Left ventricle myocardium inferior (tissue), 1 donor: ENCODE measurements around the gene NEDD4L. TPM values are rescaled to one million over a fixed set of nuclear protein-coding genes. Genes with fewer than 3 reads are reported as not detected.

Source experiments
- DNase-seq: peaks from one replicate; pipeline ENCODE4 v3.0.0-alpha.2; 2020
- H3K27ac ChIP-seq: fragments of 200-600 bp; replicated peaks from 2 replicates; pipeline ENCODE4 v1.8.0; 2021
- H3K27me3 ChIP-seq: fragments of 200-600 bp; 2 replicates; pipeline ENCODE4 v1.8.0; 2021; ENCODE audit warnings: low read depth
- H3K36me3 ChIP-seq: fragments of 200-600 bp; 2 replicates; pipeline ENCODE4 v1.8.0; 2021
- H3K4me1 ChIP-seq: fragments of 200-600 bp; 2 replicates; pipeline ENCODE4 v1.8.0; 2021
- H3K4me3 ChIP-seq: fragments of 200-600 bp; 2 replicates; pipeline ENCODE4 v1.8.0; 2021; ENCODE audit warnings: mild to moderate bottlenecking, moderate library complexity
- H3K9me3 ChIP-seq: fragments of 200-600 bp; replicated peaks from 2 replicates; pipeline ENCODE4 v1.8.0; 2021
- intact Hi-C: fragments of 100-400 bp; cut with micrococcal nuclease; formaldehyde crosslinking; loops from one replicate; pipeline ENCODE4 v1.11.0; 2022
- total RNA-seq: library from RNA; stranded (reverse); fragmentation: NEBNext Ultra II Directional; extraction: Animal tissue kit (Norgen Biotek cat#: 25700); gene quantifications from one replicate; pipeline ENCODE4 v1.2.1, GENCODE V29; 2021
- TF ChIP-seq, protein P1 (sequence below): fragments of 200-600 bp; IDR thresholded peaks from 2 replicates; pipeline ENCODE4 v1.8.0; 2021; ENCODE audit warnings: antibody characterized with exemption, mild to moderate bottlenecking, borderline replicate concordance
- donor health status: DM: no; HTN: yes; CAD: no; lungs with severe emphysema.

NEDD4L gene
- total RNA-seq, 1 donor from 2014 or later: 45.8 TPM

GRCh38 chr18:58177004-58177717 is 133.1 kb downstream of the NEDD4L start:
- Histone ChIP-seq H3K27ac (no peak overlapping the region), H3K36me3 (no peaks in the 10 kb centered on the region), H3K4me3 (no peak overlapping the region), H3K27me3 (no peaks in the 10 kb centered on the region), H3K9me3 (no peaks in the 10 kb centered on the region), H3K4me1 (peaks cover 5% of the 10 kb centered on the region)
- no peak for DNase-seq
- TF ChIP-seq, protein P1, sequence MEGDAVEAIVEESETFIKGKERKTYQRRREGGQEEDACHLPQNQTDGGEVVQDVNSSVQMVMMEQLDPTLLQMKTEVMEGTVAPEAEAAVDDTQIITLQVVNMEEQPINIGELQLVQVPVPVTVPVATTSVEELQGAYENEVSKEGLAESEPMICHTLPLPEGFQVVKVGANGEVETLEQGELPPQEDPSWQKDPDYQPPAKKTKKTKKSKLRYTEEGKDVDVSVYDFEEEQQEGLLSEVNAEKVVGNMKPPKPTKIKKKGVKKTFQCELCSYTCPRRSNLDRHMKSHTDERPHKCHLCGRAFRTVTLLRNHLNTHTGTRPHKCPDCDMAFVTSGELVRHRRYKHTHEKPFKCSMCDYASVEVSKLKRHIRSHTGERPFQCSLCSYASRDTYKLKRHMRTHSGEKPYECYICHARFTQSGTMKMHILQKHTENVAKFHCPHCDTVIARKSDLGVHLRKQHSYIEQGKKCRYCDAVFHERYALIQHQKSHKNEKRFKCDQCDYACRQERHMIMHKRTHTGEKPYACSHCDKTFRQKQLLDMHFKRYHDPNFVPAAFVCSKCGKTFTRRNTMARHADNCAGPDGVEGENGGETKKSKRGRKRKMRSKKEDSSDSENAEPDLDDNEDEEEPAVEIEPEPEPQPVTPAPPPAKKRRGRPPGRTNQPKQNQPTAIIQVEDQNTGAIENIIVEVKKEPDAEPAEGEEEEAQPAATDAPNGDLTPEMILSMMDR: no peak
- intact Hi-C loops: no loop called here

- H3K9me3 ChIP-seq: no peaks in the 10 kb centered on the region
- H3K36me3 ChIP-seq: no peaks in the 10 kb centered on the region
- H3K27me3 ChIP-seq: no peaks in the 10 kb centered on the region
- no peak overlapping the region for H3K4me3 ChIP-seq
- H3K4me1 ChIP-seq: peaks cover 5% of the 10 kb centered on the region
- TF ChIP-seq, protein P1: no peak
- no peak overlapping the region for H3K27ac ChIP-seq
- no peak for DNase-seq
- intact Hi-C loops: no loop called here
Measured at GRCh38 chr18:58177896-58178470, 134.0 kb downstream of the NEDD4L start.

DNA sequence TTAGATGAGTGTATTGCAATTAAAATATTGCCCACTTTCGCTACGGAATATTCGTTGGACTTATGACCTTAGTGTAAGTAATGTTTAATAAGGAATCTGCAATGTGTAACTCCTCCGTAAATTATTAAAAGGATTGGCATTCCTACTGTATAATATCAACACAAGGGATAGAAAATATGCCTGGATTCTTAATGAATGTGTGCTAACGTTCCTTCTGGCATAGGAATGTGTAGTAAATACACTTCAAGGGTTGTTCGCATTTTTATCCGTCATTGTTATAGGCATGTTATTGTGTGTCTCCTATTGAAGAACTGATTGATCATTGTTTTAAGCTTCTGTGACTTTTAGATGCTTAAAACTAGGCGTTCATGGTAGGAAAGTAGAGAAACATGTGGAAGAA is 134.5 kb downstream of the NEDD4L start:
- TF ChIP-seq, protein P1: no peak
- DNase-seq: no peak
- intact Hi-C loops: no loop called here
- H3K9me3 ChIP-seq: no peaks in the 10 kb centered on the region
- H3K4me3 ChIP-seq: no peak overlapping the region
- H3K36me3 ChIP-seq: no peaks in the 10 kb centered on the region
- H3K27me3 ChIP-seq: no peaks in the 10 kb centered on the region
- H3K4me1 ChIP-seq: peaks cover 5% of the 10 kb centered on the region
- no peak overlapping the region for H3K27ac ChIP-seq

DNA sequence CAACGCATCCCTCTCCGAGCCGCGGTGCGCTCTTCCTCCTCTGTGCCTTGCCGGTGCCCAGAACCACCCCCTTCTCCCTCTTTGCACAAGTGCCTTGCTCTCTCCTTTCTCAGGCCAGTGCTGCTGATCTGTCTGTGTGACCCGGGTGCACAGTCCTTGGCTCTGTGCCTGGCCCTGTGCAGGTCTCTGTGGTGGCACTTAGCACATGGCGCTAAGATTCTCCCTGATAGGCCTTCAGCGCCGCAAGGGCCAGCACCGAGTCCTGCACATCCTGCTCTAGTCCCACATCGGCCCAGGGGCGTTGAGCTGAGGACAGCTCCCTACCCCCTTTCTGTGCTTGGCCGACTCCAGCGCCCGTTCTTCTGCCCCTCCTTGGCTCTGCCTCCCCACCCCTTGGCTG is 136.1 kb downstream of the NEDD4L start:
- Histone ChIP-seq H3K4me3 (no peak overlapping the region), H3K27me3 (no peaks in the 10 kb centered on the region), H3K4me1 (peaks cover 5% of the 10 kb centered on the region), H3K27ac (no peak overlapping the region), H3K9me3 (no peaks in the 10 kb centered on the region), H3K36me3 (no peaks in the 10 kb centered on the region)
- TF ChIP-seq, protein P1: no peak
- intact Hi-C loops: no loop called here
- DNase-seq: no peak

DNA sequence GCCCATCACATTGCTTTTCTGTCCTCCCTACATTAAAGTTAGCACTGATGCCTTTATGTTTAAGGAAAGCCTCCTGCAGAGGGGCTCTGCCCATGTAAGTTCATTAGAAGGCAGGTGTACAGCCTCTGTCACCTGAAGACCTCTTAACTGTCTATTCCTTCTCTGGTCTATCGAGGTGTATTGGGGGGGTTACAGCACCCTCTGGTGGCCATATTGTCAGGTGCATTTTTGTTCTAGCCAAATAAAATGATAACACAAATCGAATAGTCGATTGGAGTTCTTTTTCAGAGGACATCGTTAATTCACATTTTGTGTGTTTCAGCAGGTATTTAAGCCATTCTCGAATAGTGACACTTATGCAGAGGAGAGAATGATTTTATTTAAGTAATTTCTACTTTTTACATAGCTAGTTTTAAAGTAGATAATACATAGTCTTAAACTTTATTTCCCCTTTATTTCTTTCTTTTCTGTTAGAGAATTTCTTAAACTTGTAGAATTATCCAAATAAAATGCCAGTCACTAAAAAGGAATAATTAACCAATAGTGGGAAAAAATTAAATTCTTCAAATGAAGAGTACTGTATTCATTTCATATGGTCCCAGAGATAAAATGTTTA is 136.8 kb downstream of the NEDD4L start:
- DNase-seq: no peak
- Histone ChIP-seq H3K27me3 (no peaks in the 10 kb centered on the region), H3K9me3 (no peaks in the 10 kb centered on the region), H3K4me3 (no peak overlapping the region), H3K27ac (no peak overlapping the region), H3K36me3 (no peaks in the 10 kb centered on the region), H3K4me1 (peaks cover 5% of the 10 kb centered on the region)
- intact Hi-C loops: no loop called here
- TF ChIP-seq, protein P1: peak; percentile 90
